Left cardiac atrium (tissue), 4 donors: ENCODE data around the gene PSMD1. TPM values are rescaled to one million over a fixed set of nuclear protein-coding genes. Genes with fewer than 3 reads are reported as not detected.
"Not testable (repeated sequence)": the region's sequence is repeated elsewhere in the genome, so short reads cannot be mapped to it uniquely, and the experiment has no call there.

Source experiments
- ATAC-seq, 2 donors: fragments of 200-7000 bp; cut with Tn5 transposase; one replicate each; pipeline ENCODE4 v1.9.1; 2020; ENCODE audit warnings: mild to moderate bottlenecking in 2 of 2, moderate library complexity in 2 of 2
- DNase-seq: peaks from one replicate; pipeline ENCODE4 v3.0.0-alpha.2; 2020
- intact Hi-C, 2 donors: fragments of 100-400 bp; cut with DNase I; formaldehyde crosslinking; loops; one replicate each; pipeline versions ENCODE4 v1.14.1 to v1.15.1; 2022 to 2023
- long read RNA-seq: library from polyadenylated mRNA; unstranded; transcript quantifications from one replicate; pipeline ENCODE4 v2.0.0, GENCODE V29; 2021
- total RNA-seq, 2 donors: library from RNA; stranded (reverse); fragmentation: NEBNext Ultra II Directional; extraction: Animal tissue kit (Norgen Biotek cat#: 25700); gene quantifications; one replicate each; pipeline ENCODE4 v1.2.1, GENCODE V29; 2021
- donor health status: DM: no; HTN: yes; CAD: no.
- donor health status: DM: no; HTN: yes; CAD: no; lungs with severe emphysema.
- donor health status: DM: yes; HTN: yes; CAD: no.
- donor health status: Dilated cardiomyopathy.

PSMD1 gene
- total RNA-seq = 10 to 100 TPM; 66.9 to 84.6 TPM
- long read RNA-seq, transcript PSMD1-201 (25 exons, 3,326 nt) = major isoform, 19 of 230 reads
- long read RNA-seq, partial matches to known transcripts = 202 of 230 reads
- long read RNA-seq, other reads (novel, unspliced or antisense) = 8 of 230 reads

GRCh38 chr2:231056453-231057416 lies at the start of gene PSMD1:
TSS of gene PSMD1 (plus strand) at chr2:231056867. CDS start at chr2:231057026, 159 bp downstream.
- intact Hi-C loops = no loop called here
- DNase-seq (peak; percentile 91), ATAC-seq (peak; percentile 90 to 91)

- intact Hi-C loops = no loop called here
- ATAC-seq = no peak
- no peak for DNase-seq
Measured at GRCh38 chr2:231007286-231008098, 49.2 kb upstream of the PSMD1 start.

- intact Hi-C loops = no loop called here
- ATAC-seq (no peak), DNase-seq (no peak)
Measured at GRCh38 chr2:231008131-231008530, 48.5 kb upstream of the PSMD1 start.

GRCh38 chr2:231009236-231009919 lies 47.3 kb upstream of the PSMD1 start:
- no peak for DNase-seq
- intact Hi-C loops = no loop called here
- ATAC-seq = no peak

GRCh38 chr2:231010201-231010730 lies 46.4 kb upstream of the PSMD1 start:
- intact Hi-C loops = loop anchor here in 1 of 2 donors (5.0 kb wide), 1 partner anchor 348 kb away; no protein-coding TSS in a partner anchor
- ATAC-seq = no peak

GRCh38 chr2:231011526-231011925 lies 45.1 kb upstream of the PSMD1 start:
- DNase-seq = no peak
- intact Hi-C loops = loop anchor here in 1 of 2 donors (5.0 kb wide), 1 partner anchor 349 kb away; no protein-coding TSS in a partner anchor
- no peak for ATAC-seq

More at GRCh38 chr2:231010201-231010730, 46.4 kb upstream of the PSMD1 start:
- no peak for DNase-seq

GRCh38 chr2:231012463-231012862 lies 44.2 kb upstream of the PSMD1 start:
- no peak for ATAC-seq
- intact Hi-C loops = loop anchor here in 1 of 2 donors (5.0 kb wide), 1 partner anchor 350 kb away; no protein-coding TSS in a partner anchor
- DNase-seq = no peak

- ATAC-seq (no peak), DNase-seq (no peak)
- intact Hi-C loops = loop anchor here in 1 of 2 donors (5.0 kb wide), 1 partner anchor 352 kb away; no protein-coding TSS in a partner anchor
Measured at GRCh38 chr2:231013820-231014219, 42.8 kb upstream of the PSMD1 start.

GRCh38 chr2:231015478-231015877 lies 41.2 kb upstream of the PSMD1 start:
- intact Hi-C loops = no loop called here
- DNase-seq (no peak), ATAC-seq (no peak)

- intact Hi-C loops = no loop called here
- DNase-seq = no peak
- no peak for ATAC-seq
Measured at GRCh38 chr2:231015926-231016325, 40.7 kb upstream of the PSMD1 start.

GRCh38 chr2:231016566-231017230 lies 40.0 kb upstream of the PSMD1 start:
- DNase-seq (no peak), ATAC-seq (no peak)
- intact Hi-C loops = no loop called here

- DNase-seq (no peak), ATAC-seq (no peak)
- intact Hi-C loops = no loop called here
Measured at GRCh38 chr2:231017231-231017598, 39.5 kb upstream of the PSMD1 start.

GRCh38 chr2:231018184-231018583 lies 38.5 kb upstream of the PSMD1 start:
- no peak for ATAC-seq
- no peak for DNase-seq
- intact Hi-C loops = no loop called here

GRCh38 chr2:231025059-231025458 lies 31.6 kb upstream of the PSMD1 start:
- not testable (repeated sequence) for ATAC-seq, DNase-seq

GRCh38 chr2:231028889-231029288 lies 27.8 kb upstream of the PSMD1 start:
- no peak for ATAC-seq
- intact Hi-C loops = no loop called here

More at GRCh38 chr2:231025059-231025458, 31.6 kb upstream of the PSMD1 start:
- intact Hi-C loops = not testable (repeated sequence)

GRCh38 chr2:231029563-231029962 lies 27.1 kb upstream of the PSMD1 start:
- intact Hi-C loops = no loop called here
- ATAC-seq (no peak), DNase-seq (no peak)

More at GRCh38 chr2:231028889-231029288, 27.8 kb upstream of the PSMD1 start:
- DNase-seq = no peak

- DNase-seq = no peak
- no peak for ATAC-seq
- intact Hi-C loops = no loop called here
Measured at GRCh38 chr2:231030725-231031124, 25.9 kb upstream of the PSMD1 start.

GRCh38 chr2:231032575-231033140 lies 24.0 kb upstream of the PSMD1 start:
- DNase-seq = no peak
- no peak for ATAC-seq
- intact Hi-C loops = no loop called here
